ENCODE measurements around the gene MRPL4. TPM values are rescaled to one million over a fixed set of nuclear protein-coding genes. Genes with fewer than 3 reads are reported as not detected.

MRPL4 gene
- total RNA-seq, 2 donors from 2014 or later, result 79.1 to 140 TPM

- no peak overlapping the region for H3K4me3 Mint-ChIP-seq
- ATAC-seq (no peak), DNase-seq (ENCODE audit: low spot score) (no peak)
- no peaks in the 10 kb centered on the region for H3K36me3 Mint-ChIP-seq
- H3K4me1 Mint-ChIP-seq (ENCODE audit: low read depth in 2 of 2), result peaks cover 0 to 16% of the 10 kb centered on the region in 2 donors
- H3K9me3 Mint-ChIP-seq, result no peaks in the 10 kb centered on the region
- H3K27ac Mint-ChIP-seq, result no peak overlapping the region
- no peaks in the 10 kb centered on the region for H3K27me3 Mint-ChIP-seq
These were observed 28.4 kb upstream of the MRPL4 start for GRCh38 chr19:10223488-10224213.

- no peak overlapping the region for H3K4me3 Mint-ChIP-seq
- no peak overlapping the region for H3K27ac Mint-ChIP-seq
- no peak for DNase-seq (ENCODE audit: low spot score)
- H3K9me3 Mint-ChIP-seq, result no peaks in the 10 kb centered on the region
- no peak for ATAC-seq
- no peaks in the 10 kb centered on the region for H3K36me3 Mint-ChIP-seq
- peaks cover 0 to 16% of the 10 kb centered on the region in 2 donors for H3K4me1 Mint-ChIP-seq (ENCODE audit: low read depth in 2 of 2)
- H3K27me3 Mint-ChIP-seq, result no peaks in the 10 kb centered on the region
These were observed 27.7 kb upstream of the MRPL4 start for GRCh38 chr19:10224337-10224736.

GRCh38 chr19:10226021-10226375 is 26.0 kb upstream of the MRPL4 start:
- H3K27me3 Mint-ChIP-seq, result no peaks in the 10 kb centered on the region
- H3K4me1 Mint-ChIP-seq (ENCODE audit: low read depth in 2 of 2), result peaks cover 5 to 21% of the 10 kb centered on the region in 2 donors
- H3K36me3 Mint-ChIP-seq, result no peaks in the 10 kb centered on the region
- no peak overlapping the region for H3K27ac Mint-ChIP-seq
- ATAC-seq (no peak), DNase-seq (ENCODE audit: low spot score) (no peak)
- no peaks in the 10 kb centered on the region for H3K9me3 Mint-ChIP-seq
- H3K4me3 Mint-ChIP-seq, result no peak overlapping the region

GRCh38 chr19:10226376-10227025 is 25.5 kb upstream of the MRPL4 start:
- no peak overlapping the region for H3K4me3 Mint-ChIP-seq
- ATAC-seq (no peak), DNase-seq (ENCODE audit: low spot score) (no peak)
- peaks cover 5 to 21% of the 10 kb centered on the region in 2 donors for H3K4me1 Mint-ChIP-seq (ENCODE audit: low read depth in 2 of 2)
- no peaks in the 10 kb centered on the region for H3K9me3 Mint-ChIP-seq
- no peaks in the 10 kb centered on the region for H3K27me3 Mint-ChIP-seq
- no peaks in the 10 kb centered on the region for H3K36me3 Mint-ChIP-seq
- no peak overlapping the region for H3K27ac Mint-ChIP-seq

- no peaks in the 10 kb centered on the region for H3K27me3 Mint-ChIP-seq
These were observed 24.7 kb upstream of the MRPL4 start for GRCh38 chr19:10227026-10227971.

GRCh38 chr19:10228393-10228792 is 23.6 kb upstream of the MRPL4 start:
- Mint-ChIP-seq H3K4me3 (no peak overlapping the region), H3K9me3 (no peaks in the 10 kb centered on the region)

More at GRCh38 chr19:10227026-10227971, 24.7 kb upstream of the MRPL4 start:
- Mint-ChIP-seq H3K27ac (no peak overlapping the region), H3K9me3 (no peaks in the 10 kb centered on the region), H3K4me1 (ENCODE audit: low read depth in 2 of 2) (peaks cover 5 to 21% of the 10 kb centered on the region in 2 donors), H3K36me3 (no peaks in the 10 kb centered on the region), H3K4me3 (no peak overlapping the region)
- ATAC-seq (no peak), DNase-seq (ENCODE audit: low spot score) (no peak)

GRCh38 chr19:10228920-10229319 is 23.1 kb upstream of the MRPL4 start:
- H3K27ac Mint-ChIP-seq, result peak overlapping the region in 1 of 2 donors; percentile 14
- DNase-seq (ENCODE audit: low spot score), result no peak
- no peak for ATAC-seq

More at GRCh38 chr19:10228393-10228792, 23.6 kb upstream of the MRPL4 start:
- no peak for DNase-seq (ENCODE audit: low spot score)
- Mint-ChIP-seq H3K27ac (no peak overlapping the region), H3K36me3 (no peaks in the 10 kb centered on the region), H3K27me3 (no peaks in the 10 kb centered on the region), H3K4me1 (ENCODE audit: low read depth in 2 of 2) (peaks cover 5 to 19% of the 10 kb centered on the region in 2 donors)
- ATAC-seq, result no peak

GRCh38 chr19:10230173-10230860 is 21.7 kb upstream of the MRPL4 start:
- Mint-ChIP-seq H3K27me3 (no peaks in the 10 kb centered on the region), H3K4me3 (peak overlapping the region; percentile 83), H3K4me1 (ENCODE audit: low read depth in 2 of 2) (peaks cover 9 to 19% of the 10 kb centered on the region in 2 donors), H3K27ac (peak overlapping the region; percentile 50 to 63), H3K36me3 (no peaks in the 10 kb centered on the region), H3K9me3 (no peaks in the 10 kb centered on the region)
- DNase-seq (ENCODE audit: low spot score) (peak; percentile 73), ATAC-seq (peak; percentile 73 to 79)

More at GRCh38 chr19:10228920-10229319, 23.1 kb upstream of the MRPL4 start:
- Mint-ChIP-seq H3K9me3 (no peaks in the 10 kb centered on the region), H3K4me1 (ENCODE audit: low read depth in 2 of 2) (peaks cover 5 to 19% of the 10 kb centered on the region in 2 donors), H3K4me3 (no peak overlapping the region), H3K36me3 (no peaks in the 10 kb centered on the region), H3K27me3 (no peaks in the 10 kb centered on the region)

- Mint-ChIP-seq H3K36me3 (no peaks in the 10 kb centered on the region), H3K4me1 (ENCODE audit: low read depth in 2 of 2) (peaks cover 12 to 22% of the 10 kb centered on the region in 2 donors), H3K4me3 (peak within 1 kb of the TSS; percentile 83), H3K27ac (peak within 1 kb of the TSS; percentile 50 to 63), H3K9me3 (no peaks in the 10 kb centered on the region), H3K27me3 (no peaks in the 10 kb centered on the region)
- ATAC-seq (peak; percentile 82 to 87), DNase-seq (ENCODE audit: low spot score) (peak; percentile 82)
These were observed 21.0 kb upstream of the MRPL4 start, which contains the start of gene S1PR2 for GRCh38 chr19:10230861-10231611. TSS of gene S1PR2 (minus strand) at chr19:10231331. CDS start at chr19:10224905, 6,426 bp downstream.

GRCh38 chr19:10231612-10232228 is 20.3 kb upstream of the MRPL4 start:
- DNase-seq (ENCODE audit: low spot score) (no peak), ATAC-seq (no peak)
- Mint-ChIP-seq H3K27ac (peak overlapping the region; percentile 39 to 45), H3K36me3 (no peaks in the 10 kb centered on the region), H3K27me3 (no peaks in the 10 kb centered on the region), H3K9me3 (no peaks in the 10 kb centered on the region), H3K4me1 (ENCODE audit: low read depth in 2 of 2) (peaks cover 18 to 21% of the 10 kb centered on the region in 2 donors), H3K4me3 (peak overlapping the region; percentile 83)

- Mint-ChIP-seq H3K9me3 (no peaks in the 10 kb centered on the region), H3K4me1 (ENCODE audit: low read depth in 2 of 2) (peaks cover 18 to 25% of the 10 kb centered on the region in 2 donors), H3K36me3 (no peaks in the 10 kb centered on the region), H3K4me3 (no peak overlapping the region), H3K27me3 (no peaks in the 10 kb centered on the region), H3K27ac (no peak overlapping the region)
- DNase-seq (ENCODE audit: low spot score), result no peak
- ATAC-seq, result no peak
These were observed 18.1 kb upstream of the MRPL4 start for GRCh38 chr19:10233946-10234345.

GRCh38 chr19:10235003-10235402 is 17.0 kb upstream of the MRPL4 start:
- Mint-ChIP-seq H3K36me3 (no peaks in the 10 kb centered on the region), H3K9me3 (no peaks in the 10 kb centered on the region), H3K27me3 (no peaks in the 10 kb centered on the region), H3K4me1 (ENCODE audit: low read depth in 2 of 2) (peaks cover 13 to 18% of the 10 kb centered on the region in 2 donors), H3K4me3 (peak overlapping the region; percentile 13), H3K27ac (peak overlapping the region in 1 of 2 donors; percentile 99)
- DNase-seq (ENCODE audit: low spot score) (no peak), ATAC-seq (no peak)

Measured in natural killer cell treated with Interleukin-12 subunit alpha and Interleukin-12 subunit beta and Interleukin-15 and Interleukin-18, amount 100 ng/mL, for 72 hours (primary cell).